Prostate gland (tissue), 2 donors: ENCODE data around the gene UBE4B.

Experiments used
- CTCF ChIP-seq, 4 experiments: fragments of 200-600 bp in 2 of 4; fragments of 450-650 bp in 2 of 4; sonication (generic) in 2 of 4; IDR thresholded peaks; 1 replicate in 3 of 4; 2 replicates in 1 of 4; pipeline ENCODE4 v1.5.1; 2016 to 2019; ENCODE audit warnings: antibody characterized with exemption in 4 of 4, mild to moderate bottlenecking in 2 of 4, moderate library complexity in 2 of 4
- POLR2A ChIP-seq: fragments of 450-650 bp; IDR thresholded peaks from one replicate; pipeline ENCODE4 v1.6.1; 2016; ENCODE audit warnings: antibody characterized with exemption, mild to moderate bottlenecking
- POLR2AphosphoS5 ChIP-seq: sonication (generic); formaldehyde crosslinking; IDR thresholded peaks from one replicate; pipeline ENCODE4 v1.6.1; 2017; ENCODE audit warnings: antibody characterized with exemption

GRCh38 chr1:10106241-10106640 lies 73.5 kb downstream of the UBE4B start:
- no peak for TF ChIP-seq CTCF (IDR thresholded peaks at IDR 0.05)
- no peak for TF ChIP-seq POLR2AphosphoS5
- TF ChIP-seq POLR2A = no peak
